ENCODE data around the gene USP34.

Gene USP34

DNA sequence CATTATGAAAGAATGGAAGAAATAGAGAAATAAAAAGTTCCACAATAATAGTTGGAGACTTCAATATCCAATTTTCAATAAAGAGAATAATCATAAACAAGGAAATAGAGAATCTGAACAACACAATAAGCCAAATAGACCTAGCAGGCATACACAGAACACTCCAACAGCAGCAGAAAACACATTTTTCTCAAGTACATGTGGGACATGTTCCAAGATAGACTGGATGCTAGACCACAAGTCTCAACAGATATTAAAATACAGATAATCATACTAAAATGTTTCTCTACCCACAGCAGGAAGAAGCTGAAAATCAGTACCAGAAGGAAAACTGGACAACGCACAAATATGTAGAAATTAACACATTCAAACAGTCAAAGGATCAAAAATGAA is 113.9 kb downstream of the USP34 start:
- Histone ChIP-seq H3K27me3 (ENCODE audit: insufficient read depth, poor library complexity, severe bottlenecking) (no peaks in the 10 kb centered on the region), H3K27ac (replicated peaks) (no peak overlapping the region), H3K4me3 (replicated peaks; ENCODE audit: insufficient read depth, low read length) (no peak overlapping the region)
- no peak for DNase-seq (ENCODE audit: low read depth in 1 of 2, low spot score in 1 of 2)
- TF ChIP-seq GABPA (IDR thresholded peaks at IDR 0.05; ENCODE audit: low read depth) = no peak
- TF ChIP-seq, protein P1, sequence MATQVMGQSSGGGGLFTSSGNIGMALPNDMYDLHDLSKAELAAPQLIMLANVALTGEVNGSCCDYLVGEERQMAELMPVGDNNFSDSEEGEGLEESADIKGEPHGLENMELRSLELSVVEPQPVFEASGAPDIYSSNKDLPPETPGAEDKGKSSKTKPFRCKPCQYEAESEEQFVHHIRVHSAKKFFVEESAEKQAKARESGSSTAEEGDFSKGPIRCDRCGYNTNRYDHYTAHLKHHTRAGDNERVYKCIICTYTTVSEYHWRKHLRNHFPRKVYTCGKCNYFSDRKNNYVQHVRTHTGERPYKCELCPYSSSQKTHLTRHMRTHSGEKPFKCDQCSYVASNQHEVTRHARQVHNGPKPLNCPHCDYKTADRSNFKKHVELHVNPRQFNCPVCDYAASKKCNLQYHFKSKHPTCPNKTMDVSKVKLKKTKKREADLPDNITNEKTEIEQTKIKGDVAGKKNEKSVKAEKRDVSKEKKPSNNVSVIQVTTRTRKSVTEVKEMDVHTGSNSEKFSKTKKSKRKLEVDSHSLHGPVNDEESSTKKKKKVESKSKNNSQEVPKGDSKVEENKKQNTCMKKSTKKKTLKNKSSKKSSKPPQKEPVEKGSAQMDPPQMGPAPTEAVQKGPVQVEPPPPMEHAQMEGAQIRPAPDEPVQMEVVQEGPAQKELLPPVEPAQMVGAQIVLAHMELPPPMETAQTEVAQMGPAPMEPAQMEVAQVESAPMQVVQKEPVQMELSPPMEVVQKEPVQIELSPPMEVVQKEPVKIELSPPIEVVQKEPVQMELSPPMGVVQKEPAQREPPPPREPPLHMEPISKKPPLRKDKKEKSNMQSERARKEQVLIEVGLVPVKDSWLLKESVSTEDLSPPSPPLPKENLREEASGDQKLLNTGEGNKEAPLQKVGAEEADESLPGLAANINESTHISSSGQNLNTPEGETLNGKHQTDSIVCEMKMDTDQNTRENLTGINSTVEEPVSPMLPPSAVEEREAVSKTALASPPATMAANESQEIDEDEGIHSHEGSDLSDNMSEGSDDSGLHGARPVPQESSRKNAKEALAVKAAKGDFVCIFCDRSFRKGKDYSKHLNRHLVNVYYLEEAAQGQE (IDR thresholded peaks at IDR 0.05; ENCODE audit: insufficient replicate concordance, low read depth) = no peak
- TF ChIP-seq, protein P2, sequence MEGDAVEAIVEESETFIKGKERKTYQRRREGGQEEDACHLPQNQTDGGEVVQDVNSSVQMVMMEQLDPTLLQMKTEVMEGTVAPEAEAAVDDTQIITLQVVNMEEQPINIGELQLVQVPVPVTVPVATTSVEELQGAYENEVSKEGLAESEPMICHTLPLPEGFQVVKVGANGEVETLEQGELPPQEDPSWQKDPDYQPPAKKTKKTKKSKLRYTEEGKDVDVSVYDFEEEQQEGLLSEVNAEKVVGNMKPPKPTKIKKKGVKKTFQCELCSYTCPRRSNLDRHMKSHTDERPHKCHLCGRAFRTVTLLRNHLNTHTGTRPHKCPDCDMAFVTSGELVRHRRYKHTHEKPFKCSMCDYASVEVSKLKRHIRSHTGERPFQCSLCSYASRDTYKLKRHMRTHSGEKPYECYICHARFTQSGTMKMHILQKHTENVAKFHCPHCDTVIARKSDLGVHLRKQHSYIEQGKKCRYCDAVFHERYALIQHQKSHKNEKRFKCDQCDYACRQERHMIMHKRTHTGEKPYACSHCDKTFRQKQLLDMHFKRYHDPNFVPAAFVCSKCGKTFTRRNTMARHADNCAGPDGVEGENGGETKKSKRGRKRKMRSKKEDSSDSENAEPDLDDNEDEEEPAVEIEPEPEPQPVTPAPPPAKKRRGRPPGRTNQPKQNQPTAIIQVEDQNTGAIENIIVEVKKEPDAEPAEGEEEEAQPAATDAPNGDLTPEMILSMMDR (IDR thresholded peaks at IDR 0.05; ENCODE audit: insufficient read depth, low read length) = no peak
- TF ChIP-seq SPI1 (IDR thresholded peaks at IDR 0.05; ENCODE audit: borderline replicate concordance, low read depth) = no peak
- TF ChIP-seq POLR2AphosphoS5 (IDR thresholded peaks at IDR 0.05; ENCODE audit: low read depth) = no peak

DNA sequence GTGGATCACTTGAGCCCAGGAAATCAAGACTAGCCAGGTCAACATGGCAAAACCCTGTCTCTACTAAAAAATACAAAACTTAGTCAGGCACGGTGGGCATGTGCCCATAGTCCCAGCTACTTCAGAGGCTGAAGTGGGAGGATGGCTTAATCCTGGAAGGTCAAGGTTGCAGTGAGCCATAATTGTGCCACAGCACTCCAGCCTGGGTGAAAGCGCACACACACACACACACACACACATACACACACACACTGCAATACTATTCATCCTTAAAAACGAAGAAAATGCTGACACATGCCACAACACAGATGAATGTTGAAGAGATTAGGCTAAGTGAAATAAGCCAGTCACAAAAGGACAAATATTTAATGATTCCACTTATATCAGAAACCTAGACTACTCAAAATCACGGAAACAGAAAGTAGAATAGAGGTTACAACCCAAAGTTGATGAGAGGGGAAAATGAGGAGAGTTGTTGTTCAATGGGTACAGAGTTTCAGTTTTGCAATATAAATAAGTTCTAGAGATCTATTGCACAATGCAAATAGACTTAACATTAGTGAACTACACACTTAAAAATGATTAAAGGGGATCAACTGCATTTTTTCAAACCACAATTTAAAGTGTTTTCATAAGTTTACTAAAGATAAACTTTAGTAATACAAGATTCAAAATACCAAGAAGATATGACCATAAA is 114.5 kb downstream of the USP34 start:
- DNase-seq (ENCODE audit: low read depth in 1 of 2, low spot score in 1 of 2) = peak in 1 of 2 experiments; percentile 15
- Histone ChIP-seq H3K4me3 (replicated peaks; ENCODE audit: insufficient read depth, low read length) (no peak overlapping the region), H3K27ac (replicated peaks) (no peak overlapping the region), H3K27me3 (ENCODE audit: insufficient read depth, poor library complexity, severe bottlenecking) (no peaks in the 10 kb centered on the region)
- TF ChIP-seq SPI1 (IDR thresholded peaks at IDR 0.05; ENCODE audit: borderline replicate concordance, low read depth) (no peak), GABPA (IDR thresholded peaks at IDR 0.05; ENCODE audit: low read depth) (no peak), POLR2AphosphoS5 (IDR thresholded peaks at IDR 0.05; ENCODE audit: low read depth) (no peak)
- TF ChIP-seq, protein P1 (IDR thresholded peaks at IDR 0.05; ENCODE audit: insufficient replicate concordance, low read depth) = no peak
- TF ChIP-seq, protein P2 (IDR thresholded peaks at IDR 0.05; ENCODE audit: insufficient read depth, low read length) = no peak

DNA sequence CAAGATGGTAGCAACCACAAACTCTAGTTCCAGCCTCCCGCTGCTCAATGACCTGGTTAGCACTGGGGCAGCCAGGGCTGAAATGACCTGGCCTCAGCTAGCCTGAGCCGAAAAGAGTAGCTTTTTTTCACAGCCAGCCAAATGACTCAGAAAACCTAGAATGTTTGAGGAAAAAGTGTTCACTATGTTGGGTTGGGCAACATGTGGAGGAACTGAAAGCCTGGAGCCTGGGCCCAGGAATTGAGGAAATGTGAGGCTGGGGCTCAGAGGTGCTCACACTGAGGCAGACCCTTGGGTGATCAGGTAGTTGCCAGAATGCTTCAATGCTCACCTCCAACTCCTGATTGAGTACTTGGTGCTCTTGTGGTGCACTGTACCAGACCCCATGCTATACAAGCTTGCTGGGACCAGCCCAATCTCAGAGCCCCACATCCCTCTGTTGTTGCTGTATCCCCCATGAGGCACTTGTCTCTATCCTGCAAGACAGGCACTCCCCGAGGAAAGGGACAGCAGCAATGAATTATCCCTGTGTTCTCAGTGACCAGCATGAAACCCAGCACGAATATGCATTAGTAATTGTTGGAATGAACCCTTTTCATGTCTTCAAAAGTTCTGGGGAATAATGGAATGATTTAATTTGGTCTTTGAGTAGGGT is 116.2 kb downstream of the USP34 start:
- TF ChIP-seq GABPA (IDR thresholded peaks at IDR 0.05; ENCODE audit: low read depth) = no peak
- no peak for TF ChIP-seq SPI1 (IDR thresholded peaks at IDR 0.05; ENCODE audit: borderline replicate concordance, low read depth)
- TF ChIP-seq, protein P2 (IDR thresholded peaks at IDR 0.05; ENCODE audit: insufficient read depth, low read length) = no peak
- TF ChIP-seq, protein P1 (IDR thresholded peaks at IDR 0.05; ENCODE audit: insufficient replicate concordance, low read depth) = no peak
- no peak for TF ChIP-seq POLR2AphosphoS5 (IDR thresholded peaks at IDR 0.05; ENCODE audit: low read depth)
- Histone ChIP-seq H3K27ac (replicated peaks) (no peak overlapping the region), H3K4me3 (replicated peaks; ENCODE audit: insufficient read depth, low read length) (no peak overlapping the region), H3K27me3 (ENCODE audit: insufficient read depth, poor library complexity, severe bottlenecking) (no peaks in the 10 kb centered on the region)
- no peak for DNase-seq (ENCODE audit: low read depth in 1 of 2, low spot score in 1 of 2)
